ENCODE measurements around the gene QRICH2.
A peak's percentile ranks its signal among the peaks of the same experiment; 100 is the strongest.

Gene QRICH2, protein sequence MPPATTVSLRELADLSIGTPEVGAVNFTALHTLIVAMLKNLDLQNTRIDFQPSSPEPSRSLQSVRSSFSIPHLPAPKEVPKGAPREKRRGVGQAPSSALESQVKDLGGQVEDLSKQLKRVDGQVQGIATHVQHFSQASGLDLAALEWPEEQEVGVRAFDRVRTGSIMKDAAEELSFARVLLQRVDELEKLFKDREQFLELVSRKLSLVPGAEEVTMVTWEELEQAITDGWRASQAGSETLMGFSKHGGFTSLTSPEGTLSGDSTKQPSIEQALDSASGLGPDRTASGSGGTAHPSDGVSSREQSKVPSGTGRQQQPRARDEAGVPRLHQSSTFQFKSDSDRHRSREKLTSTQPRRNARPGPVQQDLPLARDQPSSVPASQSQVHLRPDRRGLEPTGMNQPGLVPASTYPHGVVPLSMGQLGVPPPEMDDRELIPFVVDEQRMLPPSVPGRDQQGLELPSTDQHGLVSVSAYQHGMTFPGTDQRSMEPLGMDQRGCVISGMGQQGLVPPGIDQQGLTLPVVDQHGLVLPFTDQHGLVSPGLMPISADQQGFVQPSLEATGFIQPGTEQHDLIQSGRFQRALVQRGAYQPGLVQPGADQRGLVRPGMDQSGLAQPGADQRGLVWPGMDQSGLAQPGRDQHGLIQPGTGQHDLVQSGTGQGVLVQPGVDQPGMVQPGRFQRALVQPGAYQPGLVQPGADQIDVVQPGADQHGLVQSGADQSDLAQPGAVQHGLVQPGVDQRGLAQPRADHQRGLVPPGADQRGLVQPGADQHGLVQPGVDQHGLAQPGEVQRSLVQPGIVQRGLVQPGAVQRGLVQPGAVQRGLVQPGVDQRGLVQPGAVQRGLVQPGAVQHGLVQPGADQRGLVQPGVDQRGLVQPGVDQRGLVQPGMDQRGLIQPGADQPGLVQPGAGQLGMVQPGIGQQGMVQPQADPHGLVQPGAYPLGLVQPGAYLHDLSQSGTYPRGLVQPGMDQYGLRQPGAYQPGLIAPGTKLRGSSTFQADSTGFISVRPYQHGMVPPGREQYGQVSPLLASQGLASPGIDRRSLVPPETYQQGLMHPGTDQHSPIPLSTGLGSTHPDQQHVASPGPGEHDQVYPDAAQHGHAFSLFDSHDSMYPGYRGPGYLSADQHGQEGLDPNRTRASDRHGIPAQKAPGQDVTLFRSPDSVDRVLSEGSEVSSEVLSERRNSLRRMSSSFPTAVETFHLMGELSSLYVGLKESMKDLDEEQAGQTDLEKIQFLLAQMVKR (N-terminal part only)

DNA sequence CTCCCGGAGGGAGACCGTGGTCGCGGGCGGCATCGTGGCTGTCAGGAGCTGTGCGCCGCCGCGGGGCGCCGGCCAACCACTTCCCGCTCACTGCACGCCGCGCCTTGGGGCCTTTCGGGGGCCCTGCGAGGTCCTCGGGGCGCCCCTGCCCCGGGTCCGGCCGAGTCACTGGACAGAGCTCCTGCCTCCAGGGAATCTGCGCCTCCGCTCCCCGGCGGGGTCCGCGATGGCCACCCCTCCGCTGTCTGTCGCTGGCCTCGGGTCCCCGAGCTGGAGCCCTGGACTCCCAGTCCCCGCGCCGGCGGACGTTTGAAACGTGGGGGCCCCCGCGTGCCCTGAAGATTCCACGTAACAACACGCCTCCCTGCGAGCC, at the start of gene QRICH2:
TSS of gene QRICH2 (minus strand) at position 311 of the 373 bp plus-strand sequence. CDS start at position 33, 278 bp downstream.
- H3K4me3 ChIP-seq (replicated peaks; ENCODE audit: low read depth, low read length) = no peak within 1 kb of the TSS
- no peak for DNase-seq (ENCODE audit: extremely low read depth, low read depth)
- TF ChIP-seq, protein P1, sequence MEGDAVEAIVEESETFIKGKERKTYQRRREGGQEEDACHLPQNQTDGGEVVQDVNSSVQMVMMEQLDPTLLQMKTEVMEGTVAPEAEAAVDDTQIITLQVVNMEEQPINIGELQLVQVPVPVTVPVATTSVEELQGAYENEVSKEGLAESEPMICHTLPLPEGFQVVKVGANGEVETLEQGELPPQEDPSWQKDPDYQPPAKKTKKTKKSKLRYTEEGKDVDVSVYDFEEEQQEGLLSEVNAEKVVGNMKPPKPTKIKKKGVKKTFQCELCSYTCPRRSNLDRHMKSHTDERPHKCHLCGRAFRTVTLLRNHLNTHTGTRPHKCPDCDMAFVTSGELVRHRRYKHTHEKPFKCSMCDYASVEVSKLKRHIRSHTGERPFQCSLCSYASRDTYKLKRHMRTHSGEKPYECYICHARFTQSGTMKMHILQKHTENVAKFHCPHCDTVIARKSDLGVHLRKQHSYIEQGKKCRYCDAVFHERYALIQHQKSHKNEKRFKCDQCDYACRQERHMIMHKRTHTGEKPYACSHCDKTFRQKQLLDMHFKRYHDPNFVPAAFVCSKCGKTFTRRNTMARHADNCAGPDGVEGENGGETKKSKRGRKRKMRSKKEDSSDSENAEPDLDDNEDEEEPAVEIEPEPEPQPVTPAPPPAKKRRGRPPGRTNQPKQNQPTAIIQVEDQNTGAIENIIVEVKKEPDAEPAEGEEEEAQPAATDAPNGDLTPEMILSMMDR (IDR thresholded peaks at IDR 0.05; ENCODE audit: low read depth, low read length, missing control alignments) = no peak

DNA sequence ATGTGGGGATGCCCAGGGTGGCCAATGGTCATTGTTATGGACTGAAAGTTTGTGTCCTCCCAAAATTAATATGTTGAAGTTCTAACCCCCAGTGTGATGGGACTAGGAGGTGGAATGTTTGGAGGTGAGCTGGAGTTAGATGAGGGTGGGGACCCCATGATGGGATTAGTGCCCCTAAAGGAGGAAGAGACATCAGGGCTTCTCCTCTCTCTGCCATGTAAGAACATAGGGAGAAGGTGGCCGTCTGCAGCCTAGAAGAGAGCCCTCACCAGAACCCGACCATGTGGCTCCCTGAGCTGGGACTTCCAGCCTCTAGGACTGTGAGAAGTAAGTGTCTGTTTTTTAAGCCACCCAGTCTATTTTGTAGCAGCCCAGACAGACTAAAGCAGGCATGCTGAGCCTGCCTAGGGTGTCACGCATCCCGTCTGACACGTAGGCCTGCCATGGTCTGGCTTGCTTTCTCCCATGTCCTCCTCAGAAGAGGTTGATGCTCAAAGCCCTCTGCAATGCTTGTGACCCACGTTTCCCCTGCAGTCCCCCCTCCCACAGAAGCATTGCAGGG, 49.6 kb upstream of the QRICH2 start:
- TF ChIP-seq, protein P1 (IDR thresholded peaks at IDR 0.05; ENCODE audit: low read depth, low read length, missing control alignments) = no peak
- no peak for DNase-seq (ENCODE audit: extremely low read depth, low read depth)
- no peak overlapping the region for H3K4me3 ChIP-seq (replicated peaks; ENCODE audit: low read depth, low read length)

DNA sequence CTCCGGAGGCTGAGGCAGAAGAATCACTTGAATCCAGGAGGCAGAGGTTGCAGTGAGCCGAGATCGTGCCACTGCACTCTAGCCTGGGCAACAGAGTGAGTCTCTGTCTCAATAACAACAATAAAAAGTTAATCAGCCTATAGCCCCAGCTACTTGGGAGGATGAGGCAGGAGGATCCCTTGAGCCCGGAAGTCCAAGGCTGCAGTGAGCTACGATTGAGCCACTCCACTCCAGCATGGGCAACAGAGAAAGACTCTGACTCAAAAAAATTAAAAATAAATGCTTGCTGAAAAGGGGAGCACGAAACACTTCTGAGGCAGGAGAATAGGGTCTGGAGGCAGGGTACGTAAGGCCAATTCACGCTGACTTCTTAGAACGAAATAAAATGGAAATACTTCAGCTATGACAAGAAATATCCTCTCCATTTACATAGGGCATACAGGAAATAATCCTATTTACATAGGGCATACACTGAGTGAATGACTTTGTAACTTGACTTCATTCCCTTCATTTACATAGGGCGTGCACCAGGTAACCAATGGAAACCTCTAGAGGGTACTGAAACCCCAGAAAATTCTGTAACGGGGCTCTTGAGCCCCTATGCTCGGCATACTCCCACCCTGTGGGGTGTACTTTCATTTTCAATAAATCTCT, 48.9 kb upstream of the QRICH2 start:
- TF ChIP-seq, protein P1 (IDR thresholded peaks at IDR 0.05; ENCODE audit: low read depth, low read length, missing control alignments) = no peak

DNA sequence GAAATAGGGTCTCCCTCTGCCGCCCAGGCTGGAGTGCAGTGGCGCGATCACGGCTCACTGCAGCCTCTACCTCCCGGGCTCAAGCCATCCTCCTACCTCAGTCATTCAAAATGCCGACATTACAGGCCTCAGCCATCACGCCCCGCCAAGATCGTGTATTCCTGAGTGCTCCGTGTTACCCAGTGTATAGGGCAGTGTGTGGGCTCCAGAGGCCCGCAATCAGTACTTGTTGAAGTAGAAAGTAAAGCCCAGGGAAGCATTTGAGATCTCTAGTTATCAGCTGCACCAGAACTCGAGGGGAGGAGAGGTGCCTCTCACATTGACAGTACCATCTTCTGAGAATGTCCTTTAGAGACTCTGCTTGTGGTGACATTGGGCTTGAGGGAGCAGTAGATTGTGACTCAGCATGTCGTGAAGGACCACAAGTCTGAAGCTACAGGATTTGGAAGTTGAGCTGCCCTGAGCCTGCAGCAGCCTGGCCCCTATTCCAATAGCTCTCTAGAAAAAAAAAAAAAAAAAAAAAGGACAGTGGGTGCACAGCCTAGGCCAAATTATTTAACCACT, 46.8 kb upstream of the QRICH2 start:
- peak overlapping the region; percentile 57; the same call in 1 of the 2 replicates for H3K4me3 ChIP-seq (replicated peaks; ENCODE audit: low read depth, low read length)
- no peak for DNase-seq (ENCODE audit: extremely low read depth, low read depth)
- TF ChIP-seq, protein P1 (IDR thresholded peaks at IDR 0.05; ENCODE audit: low read depth, low read length, missing control alignments) = no peak

More for the DNA sequence above, 48.9 kb upstream of the QRICH2 start:
- H3K4me3 ChIP-seq (replicated peaks; ENCODE audit: low read depth, low read length) = no peak overlapping the region
- no peak for DNase-seq (ENCODE audit: extremely low read depth, low read depth)

DNA sequence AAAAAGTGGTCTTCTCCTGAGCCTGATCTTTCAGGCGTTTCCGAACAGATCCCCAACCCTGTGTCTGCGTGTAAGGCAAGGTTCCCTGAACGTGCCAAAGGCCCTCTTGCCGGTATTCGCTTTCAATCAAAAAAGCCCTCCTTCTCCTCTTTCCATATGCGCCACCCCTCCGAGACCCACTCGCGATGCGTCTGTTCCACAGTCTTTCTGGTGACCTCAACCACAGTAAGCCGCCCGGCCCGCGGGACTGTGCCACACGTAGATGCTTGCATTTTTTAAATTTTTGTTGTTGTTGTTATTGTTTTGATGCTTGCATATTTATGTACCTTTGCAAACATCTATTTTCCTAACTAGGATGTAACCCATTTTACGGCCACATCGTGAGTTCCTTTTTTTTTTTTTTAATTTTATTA, 46.2 kb upstream of the QRICH2 start:
- TF ChIP-seq, protein P1 (IDR thresholded peaks at IDR 0.05; ENCODE audit: low read depth, low read length, missing control alignments) = no peak
- peak overlapping the region; percentile 57 for H3K4me3 ChIP-seq (replicated peaks; ENCODE audit: low read depth, low read length)
- no peak for DNase-seq (ENCODE audit: extremely low read depth, low read depth)

All from HFF-Myc (cell line).